HepG2 (cell line): Measurements from ENCODE around the gene ITIH2. TPM values are rescaled to one million over a fixed set of nuclear protein-coding genes. Genes with fewer than 3 reads are reported as not detected.

Source experiments
- ATAC-seq: fragments of 200-7000 bp; cut with Tn5 transposase; 3 replicates; pipeline ENCODE4 v1.9.1; 2020; ENCODE audit warnings: mild to moderate bottlenecking, moderate library complexity
- BruUV-seq: library from RNA; stranded (reverse); fragments of 400-500 nt; replicated peaks from 2 replicates; lab custom pipeline; 2021; lab: Mats Ljungman, UMichigan
- CTCF ChIA-PET: fragments of 300-600 bp; formaldehyde crosslinking; extraction: SDS; loops from one replicate; lab custom pipeline; 2021; ENCODE audit warnings: low total read pairs, inconsistent platforms, low intra/inter-chr PET ratio; lab: Yijun Ruan, JAX
- POLR2A ChIA-PET: fragments of 350-600 bp; sonication (Branson Sonifier 250); formaldehyde crosslinking; loops from one replicate; lab custom pipeline; 2020; ENCODE audit warnings: antibody characterized with exemption, inconsistent platforms; lab: Yijun Ruan, JAX
- DNase-seq: peaks from one replicate; pipeline ENCODE4 v3.0.0-alpha.2; 2015; ENCODE audit warnings: low spot score
- FAIRE-seq: peaks from 3 replicates; lab custom pipeline; 2011; peaks lifted over from hg19 to GRCh38; lab: Jason Lieb, UNC
- H2AFZ ChIP-seq: one replicate; pipeline ENCODE4 v1.6.1; 2011; ENCODE audit warnings: low read length, inconsistent platforms
- H3K27ac ChIP-seq: fragments of 300-600 bp; 3 replicates; pipeline ENCODE4 v1.8.0; 2011; ENCODE audit warnings: mixed run types, mild to moderate bottlenecking, mixed read lengths, low read length, inconsistent platforms; ENCODE audit not compliant: insufficient read depth; ENCODE audit errors: extremely low read length
- H3K27me3 ChIP-seq, 2 experiments: fragments of 200-600 bp in 1 of 2; 2 replicates in 1 of 2; 3 replicates in 1 of 2; pipeline versions ENCODE4 v1.6.0 to v1.8.0; 2011; ENCODE audit warnings: low read length in 2 of 2, mild to moderate bottlenecking in 2 of 2, moderate library complexity in 2 of 2, inconsistent platforms in 1 of 2; ENCODE audit not compliant: insufficient read depth in 2 of 2, control insufficient read depth in 1 of 2
- H3K36me3 ChIP-seq, 2 experiments: fragments of 200-600 bp in 1 of 2; replicated peaks in 1 of 2; 2 replicates in 1 of 2; 3 replicates in 1 of 2; pipeline versions ENCODE4 v1.5.1 to v1.8.0; 2011; ENCODE audit warnings: low read length in 2 of 2, inconsistent platforms in 1 of 2; ENCODE audit not compliant: insufficient read depth in 2 of 2, control insufficient read depth in 1 of 2
- H3K4me1 ChIP-seq: 2 replicates; pipeline ENCODE4 v1.5.1; 2012; ENCODE audit warnings: low read length, inconsistent platforms; ENCODE audit not compliant: insufficient read depth
- H3K4me2 ChIP-seq: 2 replicates; pipeline ENCODE4 v1.6.0; 2011; ENCODE audit warnings: low read depth, low read length, inconsistent platforms
- H3K4me3 ChIP-seq, 3 experiments: fragments of 200-600 bp in 1 of 3; sonication (generic), shearing (Covaris generic) in 1 of 3; replicated peaks in 1 of 3; 2 replicates each; pipeline ENCODE4 v1.5.1; 2011 to 2016; ENCODE audit warnings: low read length in 3 of 3, inconsistent platforms in 2 of 3, low read depth in 2 of 3, mild to moderate bottlenecking in 2 of 3, control low read depth in 1 of 3, mixed read lengths in 1 of 3; ENCODE audit not compliant: insufficient read depth in 1 of 3
- H3K79me2 ChIP-seq: one replicate; pipeline ENCODE4 v1.6.1; 2011; ENCODE audit warnings: low read length, inconsistent platforms; ENCODE audit not compliant: insufficient read depth
- H3K9ac ChIP-seq: 2 replicates; pipeline ENCODE4 v1.6.0; 2011; ENCODE audit warnings: mild to moderate bottlenecking, low read depth, low read length, inconsistent platforms; ENCODE audit not compliant: insufficient read depth
- H3K9me3 ChIP-seq: 2 replicates; pipeline ENCODE4 v1.5.1; 2012; ENCODE audit warnings: mild to moderate bottlenecking, low read length
- H4K20me1 ChIP-seq: 2 replicates; pipeline ENCODE4 v1.6.0; 2011; ENCODE audit warnings: inconsistent platforms, mild to moderate bottlenecking, low read length, moderate library complexity; ENCODE audit not compliant: insufficient read depth
- ARHGAP35 ChIP-seq: sonication (generic); formaldehyde crosslinking; IDR thresholded peaks from 2 replicates; pipeline ENCODE4 v1.9.0; 2022; ENCODE audit warnings: mild to moderate bottlenecking, inconsistent platforms, moderate library complexity, missing genetic modification reagents, borderline replicate concordance
- ARID5B ChIP-seq: IDR thresholded peaks from 2 replicates; pipeline ENCODE4 v1.4.0; 2020; ENCODE audit warnings: mild to moderate bottlenecking, missing genetic modification reagents
- BCL3 ChIP-seq: sonication (generic); formaldehyde crosslinking; IDR thresholded peaks from 2 replicates; pipeline ENCODE4 v1.5.1; 2020; ENCODE audit warnings: mild to moderate bottlenecking, missing genetic modification reagents, moderate library complexity
- ELF3 ChIP-seq: IDR thresholded peaks from 2 replicates; pipeline ENCODE4 v1.6.1; 2016; ENCODE audit warnings: missing genetic modification reagents, missing compliant biosample characterization
- FOXA1 ChIP-seq, 2 experiments: fragments of 450-650 bp in 1 of 2; sonication (generic) in 1 of 2; formaldehyde crosslinking in 1 of 2; IDR thresholded peaks; 2 replicates each; pipeline versions ENCODE4 v1.4.0 to v1.6.1; 2016 to 2020; ENCODE audit warnings: missing genetic modification reagents in 1 of 2
- GATAD1 ChIP-seq: IDR thresholded peaks from 2 replicates; pipeline ENCODE4 v1.6.1; 2016; ENCODE audit warnings: missing genetic modification reagents, missing compliant biosample characterization
- GZF1 ChIP-seq: sonication (generic); formaldehyde crosslinking; IDR thresholded peaks from 2 replicates; pipeline ENCODE4 v1.5.1; 2020; ENCODE audit warnings: mild to moderate bottlenecking, missing genetic modification reagents
- HNF4G ChIP-seq, 2 experiments: sonication (generic) in 1 of 2; formaldehyde crosslinking in 1 of 2; IDR thresholded peaks; 2 replicates each; pipeline versions ENCODE4 v1.4.0 to v1.6.1; 2011 to 2020; ENCODE audit warnings: borderline replicate concordance in 2 of 2, low read depth in 2 of 2, mild to moderate bottlenecking in 2 of 2, low read length in 1 of 2, missing genetic modification reagents in 1 of 2, moderate library complexity in 1 of 2
- JUND ChIP-seq: sonication (generic); formaldehyde crosslinking; IDR thresholded peaks from 2 replicates; pipeline ENCODE4 v1.8.0; 2022; ENCODE audit warnings: mild to moderate bottlenecking, missing genetic modification reagents
- KDM4B ChIP-seq: sonication (generic); formaldehyde crosslinking; IDR thresholded peaks from 2 replicates; pipeline ENCODE4 v1.4.0; 2020; ENCODE audit warnings: missing genetic modification reagents
- MZF1 ChIP-seq: sonication (generic); formaldehyde crosslinking; IDR thresholded peaks from 2 replicates; pipeline ENCODE4 v1.8.1; 2023; ENCODE audit warnings: mild to moderate bottlenecking, missing genetic modification reagents, borderline replicate concordance
- RARA ChIP-seq: IDR thresholded peaks from 2 replicates; pipeline ENCODE4 v1.6.1; 2016; ENCODE audit warnings: missing genetic modification reagents, missing compliant biosample characterization
- RXRB ChIP-seq: IDR thresholded peaks from 2 replicates; pipeline ENCODE4 v1.6.1; 2016; ENCODE audit warnings: borderline replicate concordance, missing genetic modification reagents, missing compliant biosample characterization
- SIX1 ChIP-seq: sonication (generic); formaldehyde crosslinking; IDR thresholded peaks from 2 replicates; pipeline ENCODE4 v1.4.0; 2020; ENCODE audit warnings: missing genetic modification reagents, borderline replicate concordance
- SOX13 ChIP-seq, 3 experiments: fragments of 450-650 bp in 1 of 3; sonication (generic) in 1 of 3; formaldehyde crosslinking in 1 of 3; IDR thresholded peaks in 2 of 3; conservative IDR thresholded peaks in 1 of 3; 2 replicates each; pipeline versions ENCODE4 v1.5.0 to v1.6.1; 2016 to 2020; ENCODE audit warnings: antibody characterized with exemption in 1 of 3, mild to moderate bottlenecking in 1 of 3, missing compliant biosample characterization in 1 of 3, missing genetic modification reagents in 1 of 3, moderate library complexity in 1 of 3
- ZNF326 ChIP-seq: sonication (generic); formaldehyde crosslinking; IDR thresholded peaks from 2 replicates; pipeline ENCODE4 v1.4.0; 2020; ENCODE audit warnings: missing genetic modification reagents, borderline replicate concordance
- ZNF33B ChIP-seq: sonication (generic); formaldehyde crosslinking; IDR thresholded peaks from 2 replicates; pipeline ENCODE4 v1.5.1; 2020; ENCODE audit warnings: mild to moderate bottlenecking, missing genetic modification reagents
- ZNF451 ChIP-seq: sonication (generic); formaldehyde crosslinking; IDR thresholded peaks from 2 replicates; pipeline ENCODE4 v1.5.0; 2020; ENCODE audit warnings: mild to moderate bottlenecking, missing genetic modification reagents
- ZNF552 ChIP-seq: sonication (generic); formaldehyde crosslinking; IDR thresholded peaks from 2 replicates; pipeline ENCODE4 v1.9.0; 2022; ENCODE audit warnings: missing genetic modification reagents, mild to moderate bottlenecking, borderline replicate concordance
- ZNF557 ChIP-seq: sonication (generic); formaldehyde crosslinking; IDR thresholded peaks from 2 replicates; pipeline ENCODE4 v1.4.0; 2020; ENCODE audit warnings: missing genetic modification reagents
- WGBS: methylation state at CpG from one replicate; pipeline ENCODE4 v1.1.6; 2017; ENCODE audit warnings: low lambda C conversion rate; 5-methylcytosine and 5-hydroxymethylcytosine counted together
- in situ Hi-C: cut with HindIII; loops from 2 replicates; pipeline ENCODE4 v1.10.0; 2017; ENCODE audit warnings: low pct_unique_long_range_greater_than_20kb; ENCODE audit not compliant: extremely low pct_ligation_motif_present
- intact Hi-C: fragments of 100-400 bp; cut with micrococcal nuclease; formaldehyde crosslinking; loops from one replicate; pipeline ENCODE4 v1.10.0; 2022; ENCODE audit not compliant: unreplicated experiment
- polyA plus RNA-seq, 8 experiments: library from polyadenylated mRNA; depleted of rRNA in 3 of 8; stranded (reverse) in 7 of 8; unstranded in 1 of 8; fragments of >200 nt; fragmentation: Illumina TruSeq in 4 of 8; extraction: Trizol in 4 of 8; gene quantifications; 2 replicates each; pipeline versions ENCODE4 v1.2.1 to v1.2.3, GENCODE V29; 2011 to 2016; ENCODE audit warnings: low read depth in 4 of 8, missing spikeins in 1 of 8, mixed read lengths in 1 of 8; ENCODE audit not compliant: insufficient read depth in 1 of 8
- total RNA-seq, 5 experiments: library from RNA; depleted of rRNA; stranded (reverse); fragments of >200 nt; fragmentation: Illumina TruSeq; extraction: Trizol; gene quantifications; 2 replicates each; pipeline ENCODE4 v1.2.3, GENCODE V29; 2016; ENCODE audit warnings: low read depth in 1 of 5

The ITIH2 gene
- total and polyA plus RNA-seq, 2 of the 13 experiments (the other 11 are each of a cell fraction or from before 2014, with no cell fraction given), result 1,197 to 1,427 TPM

- intact Hi-C loops (loop anchor here (1.0 kb wide), 2 partner anchors 9 to 11 kb away; no protein-coding TSS in a partner anchor), in situ Hi-C loops (no loop called here)
- ATAC-seq (peak; percentile 69), DNase-seq (peak; percentile 82), FAIRE-seq (peak; percentile 53)
- Histone ChIP-seq H3K36me3 (no peaks in the 10 kb centered on the region), H3K79me2 (no peaks in the 10 kb centered on the region), H3K4me3 (no peak overlapping the region), H2AFZ (no peak overlapping the region), H3K27ac (peak overlapping the region; percentile 46), H3K4me1 (peaks cover 59% of the 10 kb centered on the region), H3K27me3 (no peaks in the 10 kb centered on the region), H3K4me2 (peak overlapping the region; percentile 14; the same call in 1 of the 2 replicates), H3K9ac (peak overlapping the region; percentile 39), H4K20me1 (no peaks in the 10 kb centered on the region), H3K9me3 (peaks cover 22% of the 10 kb centered on the region)
- ChIA-PET CTCF (no interaction called here), POLR2A (interaction anchor here (3.7 to 5.9 kb wide), 2 partner anchors 9 to 11 kb away, joined by 34 to 56 read pairs; no protein-coding TSS in a partner anchor)
- 25% methylated on average over 3 of the region's 3 CpGs for WGBS
- no TSS peak for BruUV-seq
- TF ChIP-seq ELF3 (CRISPR knock-in tag) (no peak), RARA (CRISPR knock-in tag) (peak; percentile 41; the same call in 1 of the 2 replicates), ARHGAP35 (CRISPR knock-in tag) (no peak), RXRB (CRISPR knock-in tag) (0 out of 2 replicates have a peak, but pooled peaks have one; percentile 26), ZNF33B (CRISPR knock-in tag) (no peak), KDM4B (CRISPR knock-in tag) (no peak), MZF1 (CRISPR knock-in tag) (no peak), ZNF557 (no peak), ZNF326 (CRISPR knock-in tag) (no peak), SOX13 (IDR thresholded peaks at IDR 0.05) (no peak), SOX13 (CRISPR knock-in tag; conservative IDR thresholded peaks at IDR 0.05 in 1 of 2, IDR thresholded peaks at IDR 0.05 in 1 of 2) (peak in 1 of 2 experiments; percentile 40; a peak in 2 of 4 replicates), GZF1 (CRISPR knock-in tag) (no peak), HNF4G (IDR thresholded peaks at IDR 0.05; ENCODE audit: borderline replicate concordance, low read depth, low read length) (no peak), HNF4G (CRISPR knock-in tag; IDR thresholded peaks at IDR 0.05; ENCODE audit: borderline replicate concordance, low read depth) (no peak), JUND (CRISPR knock-in tag) (no peak), SIX1 (CRISPR knock-in tag) (no peak), FOXA1 (IDR thresholded peaks at IDR 0.05) (no peak), FOXA1 (CRISPR knock-in tag; IDR thresholded peaks at IDR 0.05) (peak; percentile 74), ZNF451 (no peak), GATAD1 (CRISPR knock-in tag) (no peak), ZNF552 (no peak), ARID5B (CRISPR knock-in tag) (peak; percentile 76), BCL3 (CRISPR knock-in tag) (no peak)
Measured at GRCh38 chr10:7696545-7696944, 6.6 kb upstream of the ITIH2 start.
